GM19240 (cell line): ENCODE results near the gene FOXP4.

Source experiments
- DNase-seq: peaks from one replicate; pipeline ENCODE4 v3.0.0; 2011; ENCODE audit warnings: low spot score; ENCODE audit not compliant: insufficient read length

Gene FOXP4

GRCh38 chr6:41624621-41625380 is 78.6 kb downstream of the FOXP4 start:
- DNase-seq, result no peak

- no peak for DNase-seq
Measured at GRCh38 chr6:41625442-41625841, 79.3 kb downstream of the FOXP4 start.

DNA sequence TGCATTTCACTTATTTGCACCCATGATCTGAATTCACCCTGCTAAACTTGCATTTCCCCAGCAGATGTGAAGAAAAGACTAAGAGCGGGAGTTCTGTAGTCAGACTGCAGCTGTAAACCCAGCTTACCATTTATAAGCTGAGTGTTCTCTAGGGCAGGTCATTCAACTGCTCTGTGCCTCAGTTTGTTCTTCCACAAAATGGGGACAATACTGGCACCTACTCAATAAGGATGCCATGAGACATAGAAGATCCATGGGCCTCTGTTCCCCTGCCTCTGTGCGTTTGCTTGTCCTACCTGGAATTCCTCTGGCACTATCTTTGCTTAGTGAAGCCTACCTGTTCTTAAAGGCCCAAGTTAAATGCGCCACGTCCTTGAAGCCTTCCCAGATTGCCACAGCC is 79.8 kb downstream of the FOXP4 start:
- no peak for DNase-seq

- no peak for DNase-seq
Measured at GRCh38 chr6:41626917-41627316, 80.7 kb downstream of the FOXP4 start.

- DNase-seq, result no peak
Measured at GRCh38 chr6:41629128-41629527, 82.9 kb downstream of the FOXP4 start.

DNA sequence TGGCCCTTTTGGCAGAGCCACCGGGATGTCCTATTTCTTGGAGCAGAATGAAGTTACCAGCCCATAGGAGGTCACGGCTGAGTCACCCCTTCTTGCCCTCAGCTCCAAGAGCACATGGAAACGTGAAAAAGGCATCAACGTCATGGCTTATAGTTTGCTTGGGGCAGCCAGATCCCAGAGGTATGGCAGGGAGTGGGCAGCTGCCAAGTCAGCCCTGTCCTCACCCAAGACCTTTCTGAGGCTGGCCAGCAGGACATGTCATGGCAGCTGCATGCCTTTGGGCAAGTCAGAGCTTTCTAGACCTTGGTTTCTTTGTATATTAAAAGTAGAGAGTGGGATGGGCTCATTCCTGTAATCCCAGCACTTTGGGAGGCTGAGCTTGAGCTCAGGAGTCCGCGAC is 83.9 kb downstream of the FOXP4 start:
- no peak for DNase-seq

- no peak for DNase-seq
Measured at GRCh38 chr6:41630946-41631345, 84.8 kb downstream of the FOXP4 start.

GRCh38 chr6:41633056-41633634 is 87.0 kb downstream of the FOXP4 start:
- no peak for DNase-seq

DNA sequence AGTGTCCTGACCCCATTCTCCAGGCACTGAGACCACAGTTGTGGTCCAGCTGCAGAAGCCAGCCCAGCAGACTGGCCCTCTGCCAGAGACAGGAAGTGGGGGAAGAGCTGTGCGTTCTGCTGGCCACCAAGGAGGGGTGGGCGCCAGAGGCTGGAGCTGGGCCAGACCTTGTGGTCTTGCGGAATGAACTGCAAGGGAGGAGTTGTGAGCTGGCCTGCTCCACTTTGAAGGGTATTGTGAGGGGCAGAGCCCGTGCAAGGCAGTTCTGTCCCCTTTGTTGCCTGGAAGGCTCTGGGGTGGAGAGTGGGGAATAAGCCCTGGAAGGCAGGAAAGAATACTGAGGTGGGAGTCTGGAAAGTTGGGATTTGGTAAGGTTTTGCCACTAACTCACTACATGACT is 88.5 kb downstream of the FOXP4 start:
- DNase-seq, result no peak

DNA sequence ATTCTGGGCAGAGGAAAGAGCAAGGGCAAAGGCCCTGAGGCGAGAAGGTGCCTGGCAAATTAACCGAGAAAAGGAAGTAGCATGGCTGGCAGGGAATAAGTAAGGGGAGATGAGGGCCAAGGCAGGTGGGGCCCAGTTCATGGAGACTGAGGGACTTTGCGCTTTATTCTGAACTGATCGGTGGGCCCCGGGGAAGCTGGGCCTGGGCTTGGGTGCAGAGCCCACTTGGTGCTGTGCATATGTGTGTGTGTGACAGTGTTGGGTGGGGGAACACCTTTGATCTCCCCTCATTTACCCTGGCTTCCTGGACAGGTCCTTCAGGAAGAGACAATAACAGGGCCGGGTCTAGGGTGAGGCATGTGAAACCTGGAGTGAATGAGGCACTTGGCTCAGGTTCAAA is 89.2 kb downstream of the FOXP4 start:
- no peak for DNase-seq

GRCh38 chr6:41636833-41637193 is 90.6 kb downstream of the FOXP4 start:
- DNase-seq, result no peak

DNA sequence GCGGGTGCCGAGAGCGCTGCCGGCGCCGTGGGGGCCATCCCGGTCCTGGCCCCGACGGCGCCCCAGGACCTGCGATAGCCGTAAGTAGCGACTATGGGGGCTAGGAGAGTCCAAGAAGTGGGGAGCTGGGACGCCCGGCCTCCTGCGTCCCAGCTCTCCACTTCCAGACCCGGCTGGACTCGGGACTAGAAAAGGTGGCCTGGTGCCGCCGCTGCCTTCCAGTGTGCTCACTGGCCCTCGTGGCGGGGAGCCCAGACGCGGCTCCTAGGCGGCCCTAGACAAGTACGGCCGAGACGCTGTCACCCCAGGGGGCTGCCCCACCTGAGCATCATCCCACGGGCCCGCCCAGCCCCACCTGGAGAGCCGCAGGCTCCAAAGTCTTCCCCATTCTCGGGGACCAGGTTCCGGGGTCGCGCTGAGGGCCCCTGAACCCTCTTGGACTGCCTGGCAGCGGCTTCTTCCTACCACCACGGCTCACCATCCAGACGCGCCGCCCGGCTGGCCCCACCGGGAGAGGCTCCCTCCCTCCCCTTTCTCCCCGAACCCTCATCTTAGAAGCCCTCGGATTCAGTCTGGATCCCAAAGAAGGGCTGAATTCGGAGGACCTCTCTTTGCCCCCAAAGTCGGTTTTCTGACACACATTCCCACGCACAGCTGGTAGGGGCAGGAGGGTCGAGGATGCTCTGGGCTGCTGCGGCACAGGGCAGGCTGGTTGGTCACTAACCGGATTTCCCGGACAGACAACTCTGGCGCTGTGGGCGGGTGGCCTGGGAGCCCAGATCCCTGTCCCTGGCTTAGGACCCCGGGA is 91.2 kb downstream of the FOXP4 start:
- DNase-seq, result no peak

- DNase-seq, result no peak
Measured at GRCh38 chr6:41638002-41638934, 92.1 kb downstream of the FOXP4 start, which contains the start of gene MDFI. Gene MDFI, plus strand, starts transcription at chr6:41638468. Its CDS starts 282 bp downstream, at chr6:41638750.

- DNase-seq, result no peak
Measured at GRCh38 chr6:41638935-41639808, 93.0 kb downstream of the FOXP4 start.

DNA sequence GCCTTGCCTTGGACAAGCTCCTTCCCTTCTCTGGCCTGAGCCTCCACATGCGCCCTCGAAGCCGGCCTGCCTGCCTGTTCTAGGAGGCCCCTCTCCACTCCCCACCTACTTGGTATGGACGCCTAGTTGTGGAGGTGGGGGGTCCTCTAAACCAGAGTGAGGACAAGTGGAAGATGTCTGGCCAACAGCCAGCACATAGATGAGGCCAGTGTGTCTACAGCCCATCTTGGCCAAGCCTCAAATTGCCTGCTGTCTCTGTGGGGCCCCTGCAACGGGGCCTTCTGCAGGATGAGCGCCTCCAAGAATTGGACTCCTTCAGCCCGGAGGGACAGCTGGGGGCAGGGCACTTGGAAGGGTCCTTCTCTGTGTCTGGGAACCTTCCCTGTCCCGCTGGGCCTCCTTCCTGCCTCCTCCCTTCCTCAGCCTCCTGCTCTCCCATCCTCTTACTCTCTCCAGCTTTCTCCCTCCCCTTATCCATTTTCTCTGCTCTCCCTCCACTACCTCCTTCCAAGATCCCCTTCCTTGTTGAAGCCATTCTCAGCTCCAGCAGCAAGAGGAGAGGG is 93.7 kb downstream of the FOXP4 start:
- no peak for DNase-seq

- no peak for DNase-seq
Measured at GRCh38 chr6:41640426-41640825, 94.2 kb downstream of the FOXP4 start.

- DNase-seq, result no peak
Measured at GRCh38 chr6:41641352-41641925, 95.3 kb downstream of the FOXP4 start.

- DNase-seq, result no peak
Measured at GRCh38 chr6:41642090-41642959, 96.1 kb downstream of the FOXP4 start.
